Uterus (tissue), 2 donors: ENCODE data around the gene SRA1.

Source experiments
- POLR2A ChIP-seq, 2 donors: fragments of 450-650 bp; IDR thresholded peaks; one replicate each; pipeline ENCODE4 v1.6.1; 2016; ENCODE audit warnings: antibody characterized with exemption in 2 of 2, mild to moderate bottlenecking in 1 of 2, moderate library complexity in 1 of 2
- TF ChIP-seq, protein P1 (sequence below), 4 experiments: fragments of 200-600 bp in 2 of 4; fragments of 450-650 bp in 2 of 4; sonication (generic) in 2 of 4; IDR thresholded peaks; one replicate each; pipeline ENCODE4 v1.5.1; 2016 to 2019; ENCODE audit warnings: antibody characterized with exemption in 4 of 4, mild to moderate bottlenecking in 2 of 4, moderate library complexity in 1 of 4

DNA sequence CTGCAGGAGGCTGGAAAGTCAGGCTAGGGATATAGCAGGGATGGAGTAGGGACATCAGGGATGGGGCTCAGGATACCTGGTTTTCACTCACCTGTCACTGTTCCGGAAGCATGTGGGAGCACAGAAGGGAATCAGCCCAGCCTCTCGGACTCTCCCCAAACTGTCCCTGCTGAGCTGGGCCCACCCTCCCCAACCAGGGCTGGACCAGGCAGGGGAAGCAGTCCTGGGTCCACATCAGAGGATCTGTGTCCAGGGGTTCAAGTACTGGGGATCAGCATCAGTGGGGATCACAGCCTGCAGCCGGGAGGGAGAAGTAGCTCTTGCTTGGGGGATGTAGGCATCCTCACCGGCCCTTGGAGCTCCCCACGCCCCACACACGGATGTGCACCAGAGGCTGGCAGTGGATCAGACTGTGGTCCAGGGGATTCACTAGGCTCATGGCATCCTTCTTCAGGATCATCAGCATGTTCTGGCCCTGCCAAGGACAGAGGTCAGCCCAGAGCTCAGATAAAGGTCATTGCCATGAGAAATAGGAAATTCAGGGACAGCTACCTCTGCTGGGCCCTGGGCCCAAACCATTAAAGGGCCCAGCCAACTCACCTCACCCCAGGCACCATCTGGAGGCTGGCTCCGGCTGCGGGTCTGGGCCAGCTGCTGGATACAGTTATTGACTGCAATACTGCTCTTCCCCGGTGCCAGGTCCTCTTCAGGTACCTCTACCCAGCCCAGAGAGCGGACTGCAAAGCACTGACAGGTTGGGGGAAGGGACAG lies 4.7 kb upstream of the SRA1 start:
- no peak for TF ChIP-seq POLR2A (IDR thresholded peaks at IDR 0.05)
- TF ChIP-seq, protein P1, sequence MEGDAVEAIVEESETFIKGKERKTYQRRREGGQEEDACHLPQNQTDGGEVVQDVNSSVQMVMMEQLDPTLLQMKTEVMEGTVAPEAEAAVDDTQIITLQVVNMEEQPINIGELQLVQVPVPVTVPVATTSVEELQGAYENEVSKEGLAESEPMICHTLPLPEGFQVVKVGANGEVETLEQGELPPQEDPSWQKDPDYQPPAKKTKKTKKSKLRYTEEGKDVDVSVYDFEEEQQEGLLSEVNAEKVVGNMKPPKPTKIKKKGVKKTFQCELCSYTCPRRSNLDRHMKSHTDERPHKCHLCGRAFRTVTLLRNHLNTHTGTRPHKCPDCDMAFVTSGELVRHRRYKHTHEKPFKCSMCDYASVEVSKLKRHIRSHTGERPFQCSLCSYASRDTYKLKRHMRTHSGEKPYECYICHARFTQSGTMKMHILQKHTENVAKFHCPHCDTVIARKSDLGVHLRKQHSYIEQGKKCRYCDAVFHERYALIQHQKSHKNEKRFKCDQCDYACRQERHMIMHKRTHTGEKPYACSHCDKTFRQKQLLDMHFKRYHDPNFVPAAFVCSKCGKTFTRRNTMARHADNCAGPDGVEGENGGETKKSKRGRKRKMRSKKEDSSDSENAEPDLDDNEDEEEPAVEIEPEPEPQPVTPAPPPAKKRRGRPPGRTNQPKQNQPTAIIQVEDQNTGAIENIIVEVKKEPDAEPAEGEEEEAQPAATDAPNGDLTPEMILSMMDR (IDR thresholded peaks at IDR 0.05), result no peak
